GM10266 (cell line): ENCODE measurements around the gene PDE8B.

ENCODE experiments used
- DNase-seq: peaks from one replicate; pipeline ENCODE4 v3.0.0; 2012; ENCODE audit errors: extremely low spot score
- TF ChIP-seq, protein P1 (sequence below): IDR thresholded peaks from 2 replicates; pipeline ENCODE4 v1.5.1; 2012; ENCODE audit warnings: mild to moderate bottlenecking, low read depth; ENCODE audit not compliant: control insufficient read depth, insufficient read depth; ENCODE audit errors: missing control alignments

Gene PDE8B

DNA sequence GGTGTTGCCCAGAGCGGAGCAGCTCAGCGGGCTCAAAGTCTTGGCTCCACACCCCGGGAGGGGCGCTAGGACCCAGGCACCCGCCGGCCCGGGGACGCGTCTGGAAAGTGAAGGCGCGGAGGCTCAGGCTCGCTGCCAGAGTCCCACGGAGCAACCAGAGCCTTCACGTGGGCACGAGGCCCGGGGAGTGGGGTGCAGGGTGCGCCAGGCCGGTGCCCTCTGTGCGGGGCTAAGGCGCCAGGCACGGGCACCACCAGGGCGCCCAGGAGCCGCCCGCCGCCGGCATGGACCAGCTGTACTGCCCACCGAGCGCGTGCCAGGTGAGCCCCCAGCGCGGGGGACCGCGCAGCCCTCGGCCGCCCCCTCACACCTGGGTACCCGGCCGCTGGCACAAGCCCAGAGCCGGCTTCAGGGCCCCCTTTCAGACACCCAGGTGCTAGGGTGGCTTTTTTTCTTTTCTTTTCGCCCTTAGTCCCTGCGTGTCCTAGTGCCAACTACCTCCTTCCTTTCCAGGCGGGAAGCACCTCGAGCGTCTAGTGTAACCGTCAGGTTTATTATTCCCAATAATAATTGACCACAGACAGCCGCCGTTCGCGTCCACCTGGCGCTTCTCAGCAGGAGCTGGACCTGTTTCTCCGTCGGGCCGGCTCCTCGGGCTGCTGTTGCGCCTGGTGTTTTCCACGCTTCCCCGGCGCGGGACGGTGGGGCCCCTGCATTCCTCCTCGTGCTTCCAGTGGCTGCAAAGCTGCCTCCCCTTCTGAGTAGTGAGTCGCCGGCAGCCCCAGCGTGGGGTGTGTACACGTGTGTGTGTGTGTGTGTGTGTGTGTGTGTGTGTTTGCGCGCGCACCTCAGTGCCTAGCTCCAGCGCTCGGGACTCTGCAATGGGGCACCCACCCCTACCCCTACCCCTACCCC lies 30.1 kb upstream of the PDE8B start:
- TF ChIP-seq, protein P1, sequence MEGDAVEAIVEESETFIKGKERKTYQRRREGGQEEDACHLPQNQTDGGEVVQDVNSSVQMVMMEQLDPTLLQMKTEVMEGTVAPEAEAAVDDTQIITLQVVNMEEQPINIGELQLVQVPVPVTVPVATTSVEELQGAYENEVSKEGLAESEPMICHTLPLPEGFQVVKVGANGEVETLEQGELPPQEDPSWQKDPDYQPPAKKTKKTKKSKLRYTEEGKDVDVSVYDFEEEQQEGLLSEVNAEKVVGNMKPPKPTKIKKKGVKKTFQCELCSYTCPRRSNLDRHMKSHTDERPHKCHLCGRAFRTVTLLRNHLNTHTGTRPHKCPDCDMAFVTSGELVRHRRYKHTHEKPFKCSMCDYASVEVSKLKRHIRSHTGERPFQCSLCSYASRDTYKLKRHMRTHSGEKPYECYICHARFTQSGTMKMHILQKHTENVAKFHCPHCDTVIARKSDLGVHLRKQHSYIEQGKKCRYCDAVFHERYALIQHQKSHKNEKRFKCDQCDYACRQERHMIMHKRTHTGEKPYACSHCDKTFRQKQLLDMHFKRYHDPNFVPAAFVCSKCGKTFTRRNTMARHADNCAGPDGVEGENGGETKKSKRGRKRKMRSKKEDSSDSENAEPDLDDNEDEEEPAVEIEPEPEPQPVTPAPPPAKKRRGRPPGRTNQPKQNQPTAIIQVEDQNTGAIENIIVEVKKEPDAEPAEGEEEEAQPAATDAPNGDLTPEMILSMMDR = no peak
- no peak for DNase-seq

DNA sequence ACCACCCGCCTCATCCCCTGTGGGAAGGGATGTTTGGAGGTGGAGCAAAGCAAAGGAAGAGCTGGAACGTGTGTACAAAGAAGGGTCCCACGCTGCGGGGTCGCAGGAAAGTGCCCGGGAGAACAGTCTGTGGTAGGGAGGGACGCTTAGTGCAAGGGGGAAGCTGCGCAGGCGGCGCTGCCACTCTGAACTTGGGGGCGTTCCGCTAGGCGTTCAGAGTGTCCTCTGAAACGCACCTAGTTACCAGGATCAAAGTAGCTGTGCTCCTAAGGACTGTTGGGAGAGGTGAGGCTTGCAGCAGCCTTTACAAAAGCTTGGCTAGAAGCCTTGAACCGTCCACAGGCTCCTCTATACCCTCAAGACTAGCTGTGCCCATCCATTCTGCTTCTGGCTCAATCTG lies 29.3 kb upstream of the PDE8B start:
- no peak for DNase-seq
- TF ChIP-seq, protein P1 = no peak

DNA sequence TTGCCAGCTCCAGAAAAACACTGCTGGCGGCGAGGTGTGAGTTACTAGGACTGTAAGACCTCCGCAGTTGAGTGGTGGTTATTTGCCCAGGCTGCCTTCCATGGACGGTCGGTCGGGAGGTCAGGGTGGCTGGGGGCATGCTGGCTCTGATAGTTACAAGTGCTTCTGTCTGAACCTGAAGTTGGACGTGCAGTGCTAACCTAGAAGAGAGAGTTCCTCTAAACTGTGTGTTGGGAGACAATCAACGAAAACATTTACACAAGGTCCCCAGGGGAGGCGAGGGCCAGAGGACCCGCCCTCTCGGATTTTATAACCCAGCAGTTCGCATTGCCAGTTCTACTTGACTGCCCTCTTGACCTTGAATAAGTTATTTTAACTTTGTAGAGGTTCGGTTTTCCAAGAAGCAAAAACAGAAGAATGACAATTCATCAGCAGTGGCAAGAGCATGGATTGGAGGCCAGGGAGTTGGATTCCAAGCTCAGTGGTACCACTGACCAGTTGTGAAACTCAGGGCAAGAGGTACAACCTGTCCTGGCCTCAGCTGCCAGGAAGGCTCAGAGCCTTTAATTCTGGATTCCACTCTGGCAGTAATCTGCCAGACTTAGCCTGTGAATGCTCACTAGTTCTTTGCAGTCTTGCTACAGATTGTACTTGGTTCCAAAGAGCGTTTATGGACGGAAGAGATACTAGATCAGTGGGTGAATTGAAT lies 28.7 kb upstream of the PDE8B start:
- TF ChIP-seq, protein P1 = no peak
- DNase-seq = no peak

DNA sequence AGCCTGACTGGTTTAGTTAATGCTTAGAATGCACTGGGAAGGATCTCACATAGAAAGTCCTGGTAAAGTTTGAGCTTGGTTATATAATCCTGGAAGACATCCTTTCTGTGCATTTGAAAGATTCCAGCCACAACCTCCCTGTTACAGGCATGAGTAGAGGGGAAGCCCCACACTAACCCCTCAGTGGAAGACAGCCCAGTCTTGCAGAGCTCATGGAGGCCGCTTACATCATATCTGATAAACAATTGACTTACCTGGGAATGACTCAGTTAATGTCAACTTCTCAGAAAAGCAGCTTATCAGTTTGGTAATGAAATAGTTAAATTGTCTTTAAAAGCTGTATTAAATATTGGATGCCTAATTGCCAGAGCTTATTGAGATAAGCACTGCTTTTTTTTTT lies 28.1 kb upstream of the PDE8B start:
- TF ChIP-seq, protein P1 = no peak
- DNase-seq = no peak

DNA sequence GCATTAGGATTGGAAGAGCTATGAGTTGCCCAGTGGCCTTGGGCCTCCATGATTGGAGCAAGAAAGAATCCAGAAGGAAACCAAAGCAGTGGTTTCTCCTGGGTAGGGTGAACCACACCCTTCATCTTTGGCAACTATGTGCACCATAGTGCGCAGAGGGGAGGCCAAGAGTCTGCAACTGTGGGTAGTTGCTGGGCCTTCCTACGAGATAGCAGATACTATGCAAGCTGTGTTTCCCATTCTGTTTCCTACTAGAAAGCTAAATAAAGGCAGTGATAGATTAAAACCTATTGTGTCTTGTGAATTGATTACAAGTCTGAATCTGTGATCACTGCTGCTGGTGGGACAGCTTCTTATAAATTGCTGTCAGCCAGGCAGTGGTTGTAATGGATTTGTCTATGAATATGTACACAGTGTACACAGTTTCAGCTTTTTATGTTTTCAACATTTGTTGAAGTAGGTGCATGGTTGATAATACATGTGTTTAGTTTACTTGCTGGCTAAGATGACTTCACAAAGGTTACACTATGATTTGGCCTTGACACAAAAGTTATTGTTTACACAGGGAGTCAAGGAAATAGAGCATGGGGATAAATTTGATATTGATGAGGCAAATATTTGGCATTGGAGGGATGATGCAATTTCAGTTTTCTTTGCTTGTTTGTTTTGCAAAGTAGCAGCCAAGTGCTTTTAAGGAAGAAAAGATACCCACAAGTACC lies 23.7 kb upstream of the PDE8B start:
- no peak for DNase-seq
- TF ChIP-seq, protein P1 = no peak

DNA sequence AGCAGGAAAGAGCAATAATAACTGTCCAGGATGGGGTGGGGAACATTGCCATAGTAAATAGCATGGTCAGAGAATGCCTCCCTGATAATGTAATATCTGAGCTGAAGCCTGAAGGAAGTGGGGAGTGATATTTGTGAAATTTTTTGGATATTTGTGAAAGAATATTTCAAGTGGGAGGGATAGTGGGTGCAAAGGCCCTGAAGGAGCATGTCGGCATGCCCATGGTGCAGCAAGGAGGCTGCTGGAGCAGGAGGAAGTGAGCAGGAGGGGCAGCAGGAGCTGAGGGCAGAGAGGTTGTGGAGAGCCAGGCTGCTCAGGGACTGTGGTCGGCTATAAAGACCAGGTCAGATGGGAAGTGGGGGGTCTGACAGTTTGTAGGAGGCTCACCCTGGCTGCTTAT lies 21.1 kb upstream of the PDE8B start:
- DNase-seq = no peak
- TF ChIP-seq, protein P1 = no peak
